ENCODE results near the gene ALDH16A1.
"Not testable (repeated sequence)": the region's sequence is repeated elsewhere in the genome, so short reads cannot be mapped to it uniquely, and the experiment has no call there.

ALDH16A1 gene

GRCh38 chr19:49439836-49440235, 13.2 kb upstream of the ALDH16A1 start:
- in situ Hi-C loops (cut with HindIII; ENCODE audit: low sequenced_read_pairs), result no loop called here

DNA sequence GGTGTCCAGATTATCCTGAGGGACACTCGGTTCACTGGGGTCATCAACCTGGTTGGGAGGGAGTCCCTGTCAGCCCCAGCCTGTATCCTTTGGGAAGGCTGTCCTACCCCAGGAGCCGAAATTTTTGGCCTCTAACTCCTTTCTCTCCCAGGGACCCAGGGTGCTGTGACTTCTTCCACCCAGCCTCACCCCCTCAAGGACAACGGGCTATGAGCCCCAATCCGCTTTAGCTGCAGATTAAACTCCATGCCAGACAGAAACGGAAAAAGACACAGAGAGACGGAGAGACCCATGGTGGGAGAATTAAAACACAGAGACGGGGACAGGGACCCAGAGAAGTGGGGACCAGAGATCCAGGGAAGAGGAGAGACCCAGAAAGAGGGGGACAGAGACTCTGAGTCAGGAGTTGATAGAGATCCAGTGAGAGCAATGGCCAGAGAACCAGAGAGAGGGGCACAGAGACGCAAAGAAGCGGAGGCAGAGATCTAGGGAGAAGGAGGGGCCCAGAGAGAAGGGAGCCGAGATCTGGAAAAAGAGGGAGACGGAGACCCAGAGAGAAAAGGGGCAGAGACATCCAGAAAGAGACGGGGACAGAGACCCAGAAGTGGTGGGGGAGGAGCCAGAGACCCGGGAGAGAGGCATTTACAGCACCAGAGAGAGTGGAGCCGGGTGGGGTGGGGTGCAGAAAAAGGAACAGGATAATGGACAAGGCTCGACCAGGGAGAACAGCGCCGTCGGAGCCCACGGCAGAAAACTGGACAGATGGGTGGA, 12.4 kb upstream of the ALDH16A1 start:
- in situ Hi-C loops (cut with HindIII; ENCODE audit: low sequenced_read_pairs), result no loop called here

DNA sequence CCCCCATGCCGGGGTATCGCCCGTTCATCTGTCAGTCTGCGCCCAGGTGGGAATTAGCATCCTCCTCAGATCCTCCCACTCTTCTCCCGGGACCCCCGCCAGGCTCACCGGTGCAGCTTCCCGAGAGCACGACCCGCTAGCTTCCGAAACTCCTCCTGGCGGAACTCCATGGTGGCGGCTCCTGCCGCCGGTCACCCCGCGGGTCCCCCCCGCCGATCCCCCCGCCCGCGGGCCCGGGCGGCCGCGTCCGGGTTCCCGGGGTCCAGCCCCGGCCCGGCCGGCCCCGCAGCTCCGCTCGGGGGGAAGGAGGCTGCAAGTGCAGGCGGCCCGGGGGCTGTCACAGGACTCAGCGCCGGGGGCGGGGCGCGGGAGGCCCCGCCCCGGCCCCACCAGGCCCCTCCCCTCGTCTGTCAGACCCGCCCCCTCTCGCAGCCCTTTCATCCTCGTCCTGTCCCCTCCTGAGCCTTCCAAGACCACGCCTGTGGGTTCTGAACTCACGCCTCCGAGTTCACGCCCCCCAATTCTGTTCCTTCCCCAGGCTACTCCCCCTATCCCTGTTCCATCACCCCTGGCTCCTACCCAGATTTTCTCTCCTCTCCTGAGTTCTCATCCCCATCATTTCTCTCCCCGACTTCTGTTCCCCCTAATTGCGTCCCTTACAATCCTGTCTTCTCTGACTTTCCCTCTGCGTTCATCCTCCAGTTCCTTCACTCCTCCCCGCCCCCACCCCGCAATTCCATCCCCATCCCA, 11.6 kb upstream of the ALDH16A1 start, which contains the start of gene SLC17A7:
Gene SLC17A7, minus strand, starts transcription at position 318 of the 750 bp plus-strand sequence. Its CDS starts 148 bp downstream, at position 170.
- in situ Hi-C loops (cut with HindIII; ENCODE audit: low sequenced_read_pairs), result no loop called here

DNA sequence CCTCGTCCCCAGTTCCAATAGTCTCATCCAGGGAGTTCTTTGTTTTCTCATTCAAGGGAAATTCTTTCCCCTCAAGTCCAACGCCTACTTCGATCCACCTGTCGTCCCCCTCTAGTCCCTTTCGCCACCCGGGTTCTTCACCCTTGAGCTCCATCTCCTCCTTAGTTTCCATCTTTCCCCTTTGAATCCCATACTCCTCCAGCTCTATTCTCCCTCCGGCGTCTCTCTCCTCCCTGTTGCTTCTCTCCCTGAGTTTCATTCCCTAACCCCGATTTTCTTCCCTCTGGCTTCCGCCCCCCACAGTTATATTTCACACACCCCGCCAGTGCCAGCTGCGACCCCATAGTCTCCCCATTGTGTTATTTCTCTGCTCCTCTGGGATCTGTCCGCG, 11.1 kb upstream of the ALDH16A1 start:
- in situ Hi-C loops (cut with HindIII; ENCODE audit: low sequenced_read_pairs), result no loop called here

- in situ Hi-C loops (cut with HindIII; ENCODE audit: low sequenced_read_pairs), result no loop called here
Measured at GRCh38 chr19:49442354-49442753, 10.7 kb upstream of the ALDH16A1 start.

- in situ Hi-C loops (cut with HindIII; ENCODE audit: low sequenced_read_pairs), result no loop called here
Measured at GRCh38 chr19:49442771-49443365, 10.2 kb upstream of the ALDH16A1 start.

GRCh38 chr19:49443366-49444099, 9.5 kb upstream of the ALDH16A1 start:
- in situ Hi-C loops (cut with HindIII; ENCODE audit: low sequenced_read_pairs), result no loop called here

GRCh38 chr19:49444100-49444700, 8.8 kb upstream of the ALDH16A1 start:
- in situ Hi-C loops (cut with HindIII; ENCODE audit: low sequenced_read_pairs), result not testable (repeated sequence)

DNA sequence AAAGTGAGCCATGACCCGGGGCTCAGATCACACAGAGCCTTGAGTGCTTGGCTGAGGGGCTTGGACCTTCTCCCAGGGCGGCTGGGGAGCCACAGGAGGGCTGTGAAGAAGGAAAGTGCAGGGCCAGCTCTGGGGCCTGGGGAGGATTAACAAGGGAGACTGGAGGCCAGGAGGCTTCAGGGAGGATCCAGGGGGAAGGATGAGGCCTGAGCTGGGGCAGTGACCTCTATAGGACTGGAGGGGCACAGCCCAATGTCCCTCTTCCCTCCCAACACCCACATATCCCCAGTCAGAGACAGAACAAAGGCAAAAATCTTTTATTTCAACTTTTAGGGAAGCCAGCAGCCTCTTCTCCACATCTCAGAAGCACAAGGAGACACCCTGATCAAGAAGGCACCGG, 7.0 kb upstream of the ALDH16A1 start:
- in situ Hi-C loops (cut with HindIII; ENCODE audit: low sequenced_read_pairs), result no loop called here

- in situ Hi-C loops (cut with HindIII; ENCODE audit: low sequenced_read_pairs), result no loop called here
Measured at GRCh38 chr19:49447485-49448431, 5.3 kb upstream of the ALDH16A1 start.

- in situ Hi-C loops (cut with HindIII; ENCODE audit: low sequenced_read_pairs), result no loop called here
Measured at GRCh38 chr19:49448432-49448786, 4.6 kb upstream of the ALDH16A1 start.

DNA sequence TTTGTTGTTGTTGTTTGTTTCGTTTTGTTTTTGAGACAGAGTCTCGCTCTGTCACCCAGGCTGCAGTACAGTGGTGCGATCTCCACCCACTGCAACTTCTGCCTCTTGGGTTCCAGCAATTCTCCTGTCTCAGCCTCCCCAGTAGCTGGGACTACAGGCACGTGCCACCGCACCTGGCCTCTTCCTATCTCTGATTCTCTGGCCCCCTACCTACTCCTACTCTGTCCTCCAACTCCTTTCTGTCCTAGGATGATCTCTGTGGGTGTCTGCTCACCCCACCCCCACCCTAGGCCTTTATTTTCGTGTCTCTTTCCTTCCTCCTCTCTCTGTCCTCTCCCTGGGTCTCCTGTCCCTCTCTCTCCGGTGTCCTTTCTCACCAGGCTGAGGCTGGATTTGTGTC, 2.6 kb upstream of the ALDH16A1 start:
- in situ Hi-C loops (cut with HindIII; ENCODE audit: low sequenced_read_pairs), result no loop called here

GRCh38 chr19:49451430-49452181, 1.4 kb upstream of the ALDH16A1 start, which contains the start of gene PIH1D1:
PIH1D1 (minus strand) TSS chr19:49451814; CDS start chr19:49451574, 240 bp downstream.
- in situ Hi-C loops (cut with HindIII; ENCODE audit: low sequenced_read_pairs), result no loop called here

- in situ Hi-C loops (cut with HindIII; ENCODE audit: low sequenced_read_pairs), result no loop called here
Measured at GRCh38 chr19:49453757-49454240, 774 bp downstream of the ALDH16A1 start.

DNA sequence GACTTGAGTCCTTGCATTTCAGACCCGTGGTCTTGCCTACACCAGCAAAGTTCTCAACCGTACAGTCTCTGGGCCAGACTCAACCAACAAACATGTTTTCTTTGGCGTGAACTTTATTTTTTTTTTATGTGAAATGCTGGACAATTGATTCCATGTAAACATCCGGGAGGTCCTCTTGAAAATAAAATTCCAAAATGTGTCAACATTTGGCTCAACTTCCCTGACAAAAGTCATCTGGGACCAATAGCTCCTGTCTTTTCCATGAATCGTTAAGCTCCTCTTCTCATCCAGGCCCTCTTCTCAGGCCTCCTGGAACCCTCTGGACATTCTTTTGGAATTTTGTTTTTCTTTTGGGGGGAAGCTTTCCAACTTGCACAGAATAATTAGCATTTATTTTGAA, 2.7 kb downstream of the ALDH16A1 start:
- in situ Hi-C loops (cut with HindIII; ENCODE audit: low sequenced_read_pairs), result no loop called here

DNA sequence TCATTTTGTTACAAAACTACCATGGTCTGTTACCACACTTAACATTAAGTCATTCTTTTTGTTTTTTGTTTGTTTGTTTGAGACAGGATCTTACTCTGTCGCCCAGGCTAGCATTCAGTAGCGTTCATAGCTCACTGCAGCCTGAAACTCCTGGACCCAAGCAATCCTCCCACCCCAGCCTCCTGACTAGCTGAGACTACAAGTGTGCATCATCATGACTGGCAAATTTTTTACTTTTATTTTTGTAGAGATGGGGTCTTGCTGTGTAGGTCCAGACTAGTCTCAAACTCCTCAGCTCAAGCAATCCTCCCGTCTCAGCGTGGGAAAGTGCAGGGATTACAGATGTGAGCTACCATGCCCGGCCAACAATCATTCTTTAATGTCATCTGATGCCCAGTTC, 3.3 kb downstream of the ALDH16A1 start:
- in situ Hi-C loops (cut with HindIII; ENCODE audit: low sequenced_read_pairs), result no loop called here

GRCh38 chr19:49458567-49458903, 5.5 kb downstream of the ALDH16A1 start:
- in situ Hi-C loops (cut with HindIII; ENCODE audit: low sequenced_read_pairs), result no loop called here

DNA sequence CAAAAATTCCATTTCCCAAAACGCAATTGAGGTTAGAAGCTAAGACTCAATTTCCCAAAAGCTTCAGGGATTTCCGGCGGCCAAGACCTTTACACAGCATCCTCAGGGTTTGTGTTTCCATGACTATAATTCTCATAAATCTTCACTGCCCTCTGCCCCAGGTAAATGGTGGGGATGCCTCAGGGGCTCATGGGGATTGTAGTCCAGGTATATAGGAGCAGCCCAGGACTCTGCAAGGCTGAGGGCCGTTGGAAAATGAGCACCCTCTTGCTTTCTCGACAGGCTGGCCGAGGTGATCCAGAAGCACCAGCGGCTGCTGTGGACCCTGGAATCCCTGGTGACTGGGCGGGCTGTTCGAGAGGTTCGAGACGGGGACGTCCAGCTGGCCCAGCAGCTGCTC, 6.4 kb downstream of the ALDH16A1 start:
- in situ Hi-C loops (cut with HindIII; ENCODE audit: low sequenced_read_pairs), result no loop called here

GRCh38 chr19:49461130-49461529, 8.1 kb downstream of the ALDH16A1 start:
- in situ Hi-C loops (cut with HindIII; ENCODE audit: low sequenced_read_pairs), result not testable (repeated sequence)
